Measurements from ENCODE around the gene OTOR.
A peak's percentile ranks its signal among the peaks of the same experiment; 100 is the strongest.

Gene OTOR

DNA sequence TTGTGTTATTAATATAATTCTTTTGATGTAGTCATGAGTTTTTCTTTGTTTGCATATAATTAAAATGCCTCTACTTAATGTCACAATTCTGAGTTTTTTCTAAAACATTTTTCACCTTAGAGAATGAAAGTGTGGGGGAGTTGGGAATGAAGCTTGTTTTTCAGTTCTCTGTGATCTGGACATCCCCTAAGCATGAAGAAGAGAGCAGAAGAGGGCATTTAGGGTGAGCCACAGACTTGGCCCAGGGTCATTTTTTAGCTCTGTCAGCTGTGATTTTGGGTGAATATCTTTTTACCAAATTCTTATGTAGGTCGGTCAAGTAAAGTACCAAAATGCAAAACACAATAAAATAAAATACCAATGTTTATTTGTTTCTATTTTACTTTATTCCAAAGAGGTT lies 3.9 kb downstream of the OTOR start:
- DNase-seq: no peak

DNA sequence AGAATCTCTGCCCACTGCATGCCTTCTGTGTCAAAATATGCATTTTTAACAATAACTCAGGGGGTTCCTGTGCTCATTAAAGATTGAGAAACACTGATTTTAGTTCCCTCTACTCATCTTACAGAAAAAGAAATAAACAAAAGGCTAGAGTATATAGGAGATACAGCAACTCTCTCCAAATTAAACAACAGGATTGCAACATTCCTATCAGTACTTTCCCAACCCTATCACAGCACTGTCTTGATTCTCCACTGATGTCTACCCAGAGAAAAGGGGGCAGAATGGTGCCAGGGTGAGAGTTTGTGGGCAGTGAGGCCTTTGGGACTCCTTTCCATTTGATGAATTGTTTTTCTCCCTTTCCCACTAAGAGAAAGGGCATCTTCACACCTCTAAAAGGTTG lies 4.7 kb downstream of the OTOR start:
- DNase-seq: no peak

DNA sequence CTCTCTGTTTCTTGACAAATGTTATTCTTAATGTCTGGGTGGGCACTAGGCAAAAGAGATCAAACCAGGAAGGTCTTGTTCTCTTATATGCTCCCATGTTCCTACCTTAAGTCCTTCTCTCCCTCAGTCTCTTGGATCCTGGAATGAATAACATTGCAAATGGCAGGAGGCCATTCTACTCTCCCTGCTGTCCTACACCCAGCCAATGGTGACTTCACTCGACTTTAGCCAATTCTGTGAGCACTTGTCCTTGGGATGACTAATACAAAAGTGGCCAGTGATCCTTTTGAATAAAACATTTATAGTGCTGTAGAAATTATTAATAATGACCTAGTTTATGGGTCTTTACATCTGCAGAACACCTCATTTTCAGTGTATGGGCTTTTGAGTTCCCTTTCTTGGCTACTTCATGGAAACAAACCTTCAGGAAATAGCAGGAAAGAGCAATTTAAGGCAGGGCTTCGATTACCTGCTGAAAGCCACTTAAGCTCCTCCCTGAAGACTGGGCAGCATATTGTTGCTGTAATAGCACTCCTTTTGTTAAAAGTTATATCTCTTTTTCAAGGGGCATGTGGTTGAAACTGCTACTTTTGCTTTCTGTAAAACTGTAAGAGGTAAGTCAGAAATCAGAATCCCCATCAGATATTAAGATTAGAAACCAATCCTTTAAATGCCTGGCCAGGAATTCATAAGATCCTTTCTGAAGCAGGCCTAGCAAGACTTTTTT lies 10.5 kb downstream of the OTOR start:
- no peak for DNase-seq

DNA sequence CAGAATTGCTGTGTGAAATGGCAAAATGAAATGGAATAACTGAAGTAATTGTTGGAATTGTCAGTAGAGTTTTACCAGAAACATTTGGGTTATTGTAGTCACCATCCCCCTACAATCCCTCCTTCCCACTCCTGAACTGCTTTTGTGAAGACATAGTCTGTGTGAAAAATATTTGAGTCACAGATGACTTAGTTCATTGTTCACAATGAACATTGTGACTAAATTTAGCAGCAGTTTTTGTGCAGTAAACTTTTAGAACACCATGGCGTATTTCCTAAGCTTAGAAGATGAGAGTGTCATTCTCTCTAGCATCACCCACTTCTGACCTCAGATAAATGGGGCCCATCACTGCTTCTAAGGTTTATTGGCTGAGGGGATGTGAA lies 11.0 kb downstream of the OTOR start:
- DNase-seq: no peak

DNA sequence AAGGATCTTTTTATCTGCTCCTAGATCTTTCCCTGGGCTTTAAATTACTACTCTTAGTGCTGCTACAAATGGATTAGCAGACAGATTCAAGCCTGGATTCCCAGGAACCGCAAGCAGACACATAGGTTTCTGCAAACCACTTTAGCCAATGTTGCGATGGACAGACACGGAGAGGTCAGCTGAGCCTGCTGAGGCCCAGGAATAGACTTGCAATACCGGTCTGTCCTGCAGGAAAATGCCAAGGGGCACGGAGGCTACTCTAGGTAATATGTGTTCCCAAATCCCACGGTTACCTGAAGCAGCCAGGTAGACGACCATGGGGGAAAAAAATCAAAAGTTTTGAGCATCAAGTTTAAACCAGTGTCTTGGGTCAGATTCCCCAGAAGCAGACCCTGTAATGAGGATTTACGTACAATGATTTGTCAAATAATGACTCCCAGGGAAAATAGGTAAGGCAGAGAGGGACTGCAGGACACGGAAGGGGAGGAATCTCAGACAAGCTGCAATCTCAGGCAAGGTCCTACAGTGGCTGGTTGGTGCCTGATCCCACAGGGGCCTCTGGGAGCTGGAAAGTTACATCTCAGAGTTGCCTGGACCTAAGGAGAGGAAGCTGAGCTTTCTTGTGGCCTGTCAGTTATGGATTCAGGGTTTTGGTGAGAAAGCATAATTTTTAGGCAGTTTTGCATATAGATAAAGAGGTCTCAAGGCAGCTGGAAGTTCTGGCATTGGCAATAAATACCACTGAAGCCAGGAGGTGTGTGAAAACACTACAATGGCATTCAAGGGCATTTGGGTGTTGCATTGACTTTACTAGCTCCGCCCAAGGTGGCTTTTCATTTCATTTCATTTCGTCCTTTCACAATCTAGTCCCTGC lies 12.5 kb downstream of the OTOR start:
- no peak for DNase-seq

DNA sequence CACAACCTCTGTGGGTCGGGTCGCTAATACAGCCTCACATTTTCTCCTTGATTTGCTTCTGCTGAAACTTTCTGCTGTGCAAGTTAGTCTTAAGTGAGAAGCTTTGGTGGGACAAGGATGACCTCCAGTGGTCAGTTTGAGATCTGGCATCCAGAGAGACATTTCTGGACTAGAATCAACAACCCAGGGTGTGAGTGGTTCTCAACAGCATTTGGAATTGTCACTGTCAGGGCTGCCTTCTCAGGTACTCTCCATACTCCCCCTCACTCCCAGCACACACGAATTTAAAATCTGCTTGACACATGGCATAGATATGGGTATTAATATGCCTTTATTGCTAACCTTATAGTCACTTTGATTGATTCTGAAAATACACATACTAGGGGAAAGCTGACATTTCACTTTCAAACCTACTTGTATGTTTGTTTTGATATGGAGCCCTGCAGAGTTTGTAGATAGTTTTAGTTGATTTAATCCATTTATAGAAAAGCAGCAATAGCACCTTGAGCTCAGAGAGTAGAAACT lies 13.2 kb downstream of the OTOR start:
- DNase-seq: peak; percentile 73

DNA sequence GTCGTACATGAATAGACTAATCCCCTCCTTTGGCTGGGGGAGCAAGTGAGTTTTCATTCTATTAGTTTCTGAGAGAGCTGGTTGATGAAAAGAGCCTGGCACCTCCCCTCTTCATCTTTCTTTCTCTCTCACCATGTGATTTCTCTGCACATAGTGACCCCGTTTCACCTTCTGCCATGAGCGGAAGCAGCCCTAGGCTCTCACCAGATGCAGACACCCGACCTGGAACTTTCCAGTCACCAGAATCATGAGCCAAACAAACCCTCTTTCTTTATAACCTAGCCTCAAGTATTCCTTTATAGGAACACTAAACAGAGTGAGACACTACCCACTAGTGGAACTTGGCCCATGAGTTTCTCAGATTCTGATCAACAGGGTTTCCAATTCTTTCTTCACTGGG lies 16.4 kb downstream of the OTOR start:
- DNase-seq: no peak

DNA sequence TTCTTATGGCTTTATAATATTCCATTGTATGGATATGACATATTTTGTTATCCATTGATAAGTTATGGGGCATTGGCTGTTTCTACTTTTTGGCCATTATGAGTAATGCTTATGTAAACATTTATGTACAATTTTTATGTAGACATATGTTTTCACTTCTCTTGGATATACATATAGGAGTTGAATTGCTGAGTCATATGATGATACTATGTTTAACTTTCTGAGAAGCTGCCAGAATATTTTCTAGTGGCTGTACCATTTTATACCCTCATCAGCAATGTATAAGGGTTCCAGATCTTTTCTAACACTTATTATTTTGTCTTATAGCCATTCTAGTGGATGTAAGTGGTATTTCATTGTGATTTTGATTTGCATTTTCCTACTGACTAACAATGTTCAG lies 23.1 kb downstream of the OTOR start:
- DNase-seq: no peak

DNA sequence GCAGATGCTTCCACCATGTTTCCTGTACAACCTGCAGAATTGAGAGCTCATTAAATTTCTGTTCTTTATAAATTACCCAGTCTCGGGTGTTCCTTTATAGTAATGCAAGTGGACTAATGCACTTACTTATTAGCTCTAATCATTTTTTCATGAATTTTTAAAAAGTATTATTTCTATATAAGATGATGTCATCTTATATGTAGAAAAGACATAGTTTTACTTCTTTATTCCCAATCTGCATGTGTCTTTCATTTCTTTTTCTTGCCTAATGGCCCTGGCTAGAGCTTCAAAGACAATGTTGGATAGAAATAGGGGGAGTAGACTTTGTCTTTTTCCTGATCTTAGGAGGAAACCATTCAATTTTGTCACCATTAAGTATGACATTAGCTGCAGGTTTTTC lies 27.8 kb downstream of the OTOR start:
- DNase-seq: no peak

DNA sequence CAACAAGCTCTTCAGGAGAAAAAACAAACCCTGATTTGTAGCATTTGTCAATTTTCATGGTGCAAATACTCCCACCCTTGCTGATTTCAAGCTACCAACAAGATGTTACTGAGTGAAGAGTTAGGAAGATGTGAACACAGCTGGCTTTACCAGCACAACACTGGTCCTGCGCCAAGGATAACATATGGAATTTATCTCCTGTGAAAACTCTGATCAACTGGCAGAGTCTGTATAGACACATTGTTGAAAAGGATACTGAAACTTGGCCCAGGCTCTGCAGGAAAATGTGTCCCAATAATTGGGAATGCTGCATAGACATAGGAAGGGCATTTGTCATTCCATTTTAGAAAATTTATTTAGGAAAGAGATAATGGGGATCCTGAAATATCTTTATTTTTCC lies 29.0 kb downstream of the OTOR start:
- DNase-seq: no peak

DNA sequence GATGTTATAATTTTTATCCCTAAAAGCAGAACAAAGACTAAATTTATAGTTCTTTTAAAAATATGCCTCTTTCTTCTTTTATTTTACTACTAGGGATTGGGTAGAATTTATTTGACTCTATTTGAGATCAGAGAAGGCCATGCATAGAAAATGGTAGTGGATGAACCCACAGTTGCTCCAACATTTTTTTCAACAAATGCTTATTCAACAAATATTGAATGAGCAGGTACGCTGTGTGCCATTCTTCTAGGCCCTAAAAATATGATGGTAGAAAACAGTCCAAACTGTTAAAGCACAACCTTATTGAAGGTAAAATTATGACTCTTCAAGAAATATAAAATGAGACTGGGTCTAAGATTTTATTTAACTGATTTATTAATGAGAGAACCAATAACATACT lies 30.0 kb downstream of the OTOR start:
- DNase-seq: no peak

DNA sequence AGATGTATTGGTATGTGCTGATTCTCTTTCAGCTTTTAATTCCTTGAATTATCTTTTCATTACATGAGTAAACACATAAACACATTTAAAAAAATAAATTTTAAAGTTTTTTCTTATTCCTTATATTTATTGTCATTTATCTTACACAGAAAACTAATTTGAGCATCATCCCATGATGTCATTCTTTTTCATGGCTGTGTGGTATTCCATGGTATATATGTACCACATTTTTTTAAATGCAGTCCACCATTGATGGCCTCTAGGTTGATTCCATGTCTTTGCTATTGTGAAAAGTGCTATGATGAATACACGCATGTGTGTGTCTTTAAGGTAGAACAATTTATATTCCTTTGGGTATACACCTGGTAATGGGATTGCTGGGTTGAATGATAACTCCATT lies 33.3 kb downstream of the OTOR start:
- no peak for DNase-seq

DNA sequence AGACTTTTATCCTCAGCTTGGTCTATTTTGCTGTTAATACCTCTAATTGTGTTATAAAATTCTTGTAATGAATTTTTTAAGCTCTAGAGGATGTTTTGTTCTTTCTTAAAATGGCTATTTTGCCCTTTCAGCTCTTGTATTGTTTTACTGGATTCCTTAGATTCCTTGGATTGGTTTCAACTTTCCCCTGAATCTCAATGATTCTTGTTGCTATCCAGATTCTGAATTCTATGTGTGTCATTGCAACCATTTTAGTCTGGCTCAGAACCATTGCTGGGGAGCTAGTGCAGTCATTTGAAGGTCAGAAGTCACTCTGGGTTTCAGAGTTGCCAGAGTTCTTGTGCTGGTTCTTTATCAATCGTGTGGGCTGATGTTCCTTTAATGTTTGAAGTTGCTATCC lies 37.1 kb downstream of the OTOR start:
- no peak for DNase-seq
